G401 (cell line): ENCODE data around the gene MYO7A. TPM values are rescaled to one million over a fixed set of nuclear protein-coding genes. Genes with fewer than 3 reads are reported as not detected.

Experiments used
- DNase-seq: peaks from one replicate; pipeline ENCODE4 v3.0.0-alpha.2; 2015; ENCODE audit warnings: low spot score
- in situ Hi-C: cut with HindIII; loops from 2 replicates; pipeline ENCODE4 v1.10.0; 2016; ENCODE audit warnings: low sequenced_read_pairs, mixed read lengths
- total RNA-seq: library from RNA; depleted of rRNA; stranded (reverse); fragments of >200 nt; shearing (Covaris generic); gene quantifications from 2 replicates; pipeline ENCODE4 v1.2.3, GENCODE V29; 2014

MYO7A gene
- total RNA-seq, 1 experiment from 2014 or later: 0.64 TPM

- DNase-seq: no peak
Measured at GRCh38 chr11:77203901-77204753, 76.1 kb downstream of the MYO7A start.

DNA sequence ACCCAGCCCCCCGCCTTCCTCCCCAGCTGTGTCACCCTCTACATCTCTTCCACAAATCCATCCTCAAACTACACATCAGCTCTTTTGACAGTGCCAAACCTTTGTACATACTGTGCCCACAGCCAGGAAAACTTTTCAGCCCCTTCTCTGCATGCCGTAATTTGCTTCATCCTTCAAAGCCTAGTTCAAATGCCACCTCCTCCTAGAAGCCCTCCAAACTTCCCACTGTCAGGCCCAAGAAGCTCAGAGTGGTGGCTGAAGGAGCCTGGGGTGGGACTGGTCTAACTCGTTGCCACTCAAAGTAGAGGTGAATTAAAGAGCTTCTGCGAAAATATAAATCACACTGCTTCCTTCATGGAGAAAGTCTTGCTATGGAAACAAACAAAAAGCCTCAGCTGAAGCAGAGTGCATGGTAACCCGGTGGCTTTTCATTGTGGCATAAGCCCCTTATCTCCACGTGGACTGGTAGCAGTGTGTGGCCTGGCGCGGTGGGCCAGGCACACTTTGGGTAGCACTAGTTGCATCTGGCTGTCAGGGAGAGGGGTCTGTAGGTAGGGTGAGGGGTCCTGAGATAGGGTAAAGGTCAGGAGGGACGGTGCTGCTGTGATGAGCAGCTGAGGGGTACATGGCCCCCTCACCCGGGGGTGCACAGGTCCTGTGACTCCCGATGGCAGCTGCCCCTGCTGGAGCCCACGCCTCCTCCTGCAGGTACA is 76.9 kb downstream of the MYO7A start:
- in situ Hi-C loops: no loop called here
- no peak for DNase-seq

More at GRCh38 chr11:77203901-77204753, 76.1 kb downstream of the MYO7A start:
- in situ Hi-C loops: no loop called here

- in situ Hi-C loops: no loop called here
- no peak for DNase-seq
Measured at GRCh38 chr11:77205467-77206263, 77.6 kb downstream of the MYO7A start.

GRCh38 chr11:77206264-77207018 is 78.4 kb downstream of the MYO7A start:
- DNase-seq: no peak
- in situ Hi-C loops: no loop called here

DNA sequence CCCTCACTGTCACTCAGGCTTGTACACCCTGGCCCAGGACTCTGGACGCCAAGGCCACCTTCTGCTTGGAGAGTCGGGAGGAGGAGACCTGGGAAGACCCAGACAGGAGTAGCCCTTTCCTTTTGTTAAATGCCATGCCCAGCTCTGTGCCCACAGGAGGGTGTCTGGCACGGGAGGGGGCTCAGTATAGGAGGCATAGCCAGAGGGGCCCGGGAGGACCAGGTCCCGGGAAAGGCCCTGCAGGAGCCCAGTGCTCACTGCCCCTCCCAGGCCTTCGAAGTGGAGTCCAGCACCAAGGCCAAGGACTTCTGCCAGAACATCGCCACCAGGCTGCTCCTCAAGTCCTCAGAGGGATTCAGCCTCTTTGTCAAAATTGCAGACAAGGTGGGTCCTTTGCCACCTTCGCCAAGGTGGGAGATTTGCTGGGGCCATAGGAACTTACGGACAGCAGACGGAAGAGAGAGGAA is 79.0 kb downstream of the MYO7A start:
- in situ Hi-C loops: no loop called here
- DNase-seq: no peak

DNA sequence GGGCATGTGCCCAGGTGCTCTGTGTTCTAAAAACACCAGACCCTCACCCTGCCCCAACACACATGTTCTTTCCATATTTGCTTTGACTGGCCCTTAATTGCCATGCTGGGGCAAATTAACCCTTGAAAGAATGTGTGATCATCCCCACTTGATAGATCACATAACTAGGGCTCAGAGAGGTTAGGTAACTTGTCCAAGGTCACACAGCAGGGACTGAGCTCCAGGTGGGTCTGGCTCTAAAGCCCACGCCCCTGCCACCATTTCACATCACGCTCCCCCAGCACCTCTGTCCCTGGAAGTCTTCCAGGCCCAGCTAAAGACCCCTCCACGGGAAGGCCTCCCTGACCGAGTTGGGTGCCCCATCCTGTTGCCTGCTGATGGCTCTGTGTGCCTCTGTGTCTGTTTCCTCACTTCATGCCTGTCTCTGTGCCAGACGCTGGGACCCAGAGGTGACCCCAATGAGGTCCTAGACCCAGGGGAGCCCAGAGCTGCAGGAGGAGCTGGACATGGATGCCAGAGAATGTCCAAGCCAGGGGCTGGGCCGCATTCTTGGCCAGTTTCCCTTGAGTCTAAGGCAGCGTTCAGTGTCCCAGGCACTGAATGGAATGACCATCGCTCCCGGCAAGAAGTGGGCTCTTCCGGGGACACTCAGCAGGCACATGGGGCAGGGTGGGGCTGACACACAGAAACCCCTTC is 79.7 kb downstream of the MYO7A start:
- no peak for DNase-seq
- in situ Hi-C loops: no loop called here

- in situ Hi-C loops: no loop called here
- DNase-seq: no peak
Measured at GRCh38 chr11:77208535-77208934, 80.5 kb downstream of the MYO7A start.

GRCh38 chr11:77209663-77210062 is 81.6 kb downstream of the MYO7A start:
- in situ Hi-C loops: no loop called here
- no peak for DNase-seq

DNA sequence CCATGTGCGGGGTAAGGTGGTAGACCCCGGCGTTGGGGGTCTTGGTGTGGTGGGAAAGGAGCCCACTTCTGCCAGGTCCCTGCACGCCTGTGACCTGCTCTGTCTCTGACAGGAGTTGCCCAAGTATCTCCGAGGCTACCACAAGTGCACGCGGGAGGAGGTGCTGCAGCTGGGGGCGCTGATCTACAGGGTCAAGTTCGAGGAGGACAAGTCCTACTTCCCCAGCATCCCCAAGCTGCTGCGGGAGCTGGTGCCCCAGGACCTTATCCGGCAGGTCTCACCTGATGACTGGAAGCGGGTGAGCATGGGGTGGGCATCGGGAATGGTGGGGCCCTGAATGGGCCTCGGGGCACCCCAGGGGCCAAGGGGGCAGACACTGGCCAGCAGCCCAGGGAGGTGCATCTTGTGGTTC is 83.0 kb downstream of the MYO7A start:
- in situ Hi-C loops: no loop called here
- DNase-seq: no peak

DNA sequence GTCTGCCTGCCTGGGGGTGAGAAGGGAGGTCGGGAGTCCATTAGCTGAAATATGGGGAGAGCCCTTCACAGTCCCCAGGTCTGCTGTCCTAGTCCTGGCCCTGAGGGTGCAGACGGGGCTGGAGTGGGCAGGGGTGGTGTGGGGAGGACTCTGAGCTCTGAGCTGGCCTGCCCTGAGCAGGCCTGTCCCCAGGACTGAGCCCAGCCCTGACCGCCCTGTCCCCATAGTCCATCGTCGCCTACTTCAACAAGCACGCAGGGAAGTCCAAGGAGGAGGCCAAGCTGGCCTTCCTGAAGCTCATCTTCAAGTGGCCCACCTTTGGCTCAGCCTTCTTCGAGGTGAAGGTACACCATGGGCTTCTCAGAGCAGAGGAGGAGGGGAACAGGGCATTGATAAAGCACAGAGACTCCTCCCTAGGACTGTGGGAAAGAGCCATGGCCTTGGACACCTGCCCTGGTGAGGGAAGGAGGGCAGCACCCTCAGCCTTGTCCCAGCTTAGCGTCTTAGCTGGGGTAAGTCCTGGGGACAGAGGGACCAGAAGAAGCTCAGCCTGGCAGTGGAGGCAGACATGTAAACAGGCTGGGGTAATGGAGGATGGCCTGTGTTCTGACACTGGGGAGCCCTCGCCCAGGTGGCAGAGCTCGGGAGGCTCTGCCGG is 83.7 kb downstream of the MYO7A start:
- in situ Hi-C loops: no loop called here
- no peak for DNase-seq

GRCh38 chr11:77212314-77213007 is 84.4 kb downstream of the MYO7A start:
- DNase-seq: no peak
- in situ Hi-C loops: no loop called here

DNA sequence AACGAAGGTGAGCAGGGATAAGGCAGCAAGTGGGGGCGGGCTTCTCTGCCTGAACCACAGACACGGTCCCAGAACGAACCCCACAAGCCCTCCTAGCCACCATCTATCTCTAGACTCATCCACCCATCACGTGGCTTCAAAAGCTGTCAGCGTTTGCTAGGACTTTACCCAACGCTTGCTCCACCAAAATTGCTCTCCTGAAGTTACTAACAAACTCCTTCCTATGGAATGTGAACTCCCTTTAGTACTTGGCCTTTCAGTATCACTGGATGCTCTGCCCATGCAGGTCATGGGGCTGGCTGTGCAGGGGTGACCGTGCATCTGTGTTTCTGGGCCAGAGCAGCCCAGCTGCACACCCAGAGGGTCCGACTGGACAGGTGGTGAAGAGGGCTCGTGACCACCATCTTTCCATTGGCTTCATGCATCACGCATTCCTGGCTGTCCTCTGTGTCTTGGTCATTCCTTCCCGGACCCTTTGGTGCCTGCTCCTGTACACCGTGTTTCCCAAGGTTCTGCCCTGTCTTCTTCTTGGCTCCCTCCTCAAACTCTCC is 85.1 kb downstream of the MYO7A start:
- in situ Hi-C loops: no loop called here
- DNase-seq: no peak

GRCh38 chr11:77213589-77214428 is 85.8 kb downstream of the MYO7A start:
- in situ Hi-C loops: no loop called here
- DNase-seq: no peak

GRCh38 chr11:77214557-77214956 is 86.5 kb downstream of the MYO7A start:
- in situ Hi-C loops: no loop called here
- DNase-seq: no peak

- no peak for DNase-seq
- in situ Hi-C loops: no loop called here
Measured at GRCh38 chr11:77215106-77215505, 87.1 kb downstream of the MYO7A start.

DNA sequence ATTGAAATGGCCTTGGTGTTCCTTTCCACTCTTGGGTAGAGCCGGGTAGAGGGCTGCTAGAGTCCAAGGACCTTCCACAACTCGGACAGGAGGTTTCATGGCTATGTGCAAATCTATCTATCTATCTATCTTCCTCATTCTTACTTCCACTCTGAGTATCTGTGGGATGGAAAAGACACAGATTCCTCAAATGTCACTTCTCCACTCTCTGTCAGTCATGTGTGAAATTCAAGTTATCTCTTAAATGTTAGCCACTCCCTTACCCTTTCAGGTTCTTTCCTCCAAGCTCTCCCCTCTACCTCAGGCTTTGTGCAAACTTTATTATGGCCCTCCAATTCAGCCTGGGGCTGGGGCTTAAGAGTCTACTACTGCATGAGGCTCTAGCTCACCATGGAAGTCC is 89.1 kb downstream of the MYO7A start:
- in situ Hi-C loops: no loop called here
- no peak for DNase-seq
